Renal cortical epithelial cell (primary cell): ENCODE measurements around the gene RERGL. TPM values are rescaled to one million over a fixed set of nuclear protein-coding genes. Genes with fewer than 3 reads are reported as not detected.
"Not testable (repeated sequence)": the region's sequence is repeated elsewhere in the genome, so short reads cannot be mapped to it uniquely, and the experiment has no call there.

Experiments used
- DNase-seq: peaks from one replicate; pipeline ENCODE4 v3.0.0-alpha.2; 2011; ENCODE audit warnings: low read depth
- total RNA-seq: library from RNA; depleted of rRNA; stranded (reverse); fragments of >200 nt; gene quantifications from 2 replicates; pipeline ENCODE4 v1.2.3, GENCODE V29; 2014

Gene RERGL, protein sequence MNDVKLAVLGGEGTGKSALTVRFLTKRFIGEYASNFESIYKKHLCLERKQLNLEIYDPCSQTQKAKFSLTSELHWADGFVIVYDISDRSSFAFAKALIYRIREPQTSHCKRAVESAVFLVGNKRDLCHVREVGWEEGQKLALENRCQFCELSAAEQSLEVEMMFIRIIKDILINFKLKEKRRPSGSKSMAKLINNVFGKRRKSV
- not detected in 2 replicates for total RNA-seq

DNA sequence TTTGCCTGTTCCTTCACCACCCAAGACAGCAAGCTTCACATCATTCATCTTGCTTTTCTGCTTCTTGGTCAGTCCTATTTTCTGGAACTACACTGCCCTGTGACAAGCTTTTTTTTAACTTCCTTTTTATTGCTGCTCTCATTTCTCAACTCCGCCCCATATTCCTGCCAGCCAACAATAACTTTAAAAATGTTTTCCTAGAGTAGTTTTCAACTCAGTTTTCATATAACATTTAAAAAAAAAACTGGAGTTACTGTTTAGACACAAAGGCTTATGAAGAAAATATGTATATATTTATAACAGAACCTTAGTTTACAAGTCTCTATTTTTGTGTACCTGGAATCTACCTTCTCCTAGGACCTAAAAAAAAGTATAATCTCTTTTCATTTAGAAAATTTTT lies at the start of gene RERGL:
RERGL (minus strand) TSS at position 101 of the 400 bp plus-strand sequence; CDS start at position 48, 53 bp downstream.
- no peak for DNase-seq

DNA sequence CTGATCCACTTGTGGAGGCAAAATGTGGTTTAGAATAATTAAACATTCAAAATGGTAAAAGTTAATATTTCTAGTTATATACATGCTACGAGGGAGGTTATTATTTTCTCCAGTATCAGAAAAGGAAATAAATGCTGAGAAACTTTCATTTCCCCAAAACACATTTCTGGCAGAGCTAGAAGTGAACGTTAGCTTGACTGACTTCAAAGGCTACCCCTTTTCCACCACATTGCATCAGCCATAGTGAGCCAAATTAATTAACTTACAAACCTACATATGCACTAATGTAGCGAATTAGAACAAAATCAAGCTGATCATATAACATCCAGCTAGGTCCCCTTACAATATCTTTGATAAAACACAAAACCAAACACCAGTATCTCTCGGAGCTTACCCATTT lies 49.3 kb upstream of the RERGL start:
- DNase-seq = no peak

DNA sequence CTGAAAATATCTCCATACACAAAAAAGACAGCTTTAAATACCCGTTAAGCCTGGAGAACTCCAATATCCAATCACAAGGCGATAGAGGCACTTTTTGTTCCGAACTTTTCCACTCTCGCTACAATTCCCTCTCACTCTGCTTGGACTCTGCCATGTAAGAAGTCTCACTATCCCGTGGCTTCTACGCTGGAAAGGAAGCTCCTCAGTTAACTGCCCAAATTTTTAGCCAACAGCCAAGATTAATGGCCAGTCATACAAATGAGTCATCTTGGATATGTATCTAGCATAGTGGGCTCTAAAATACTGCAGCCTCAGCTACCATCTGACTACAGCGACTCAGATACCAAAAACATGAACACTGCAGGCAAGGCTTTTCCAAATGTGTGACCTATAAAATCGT lies 45.5 kb upstream of the RERGL start:
- no peak for DNase-seq

DNA sequence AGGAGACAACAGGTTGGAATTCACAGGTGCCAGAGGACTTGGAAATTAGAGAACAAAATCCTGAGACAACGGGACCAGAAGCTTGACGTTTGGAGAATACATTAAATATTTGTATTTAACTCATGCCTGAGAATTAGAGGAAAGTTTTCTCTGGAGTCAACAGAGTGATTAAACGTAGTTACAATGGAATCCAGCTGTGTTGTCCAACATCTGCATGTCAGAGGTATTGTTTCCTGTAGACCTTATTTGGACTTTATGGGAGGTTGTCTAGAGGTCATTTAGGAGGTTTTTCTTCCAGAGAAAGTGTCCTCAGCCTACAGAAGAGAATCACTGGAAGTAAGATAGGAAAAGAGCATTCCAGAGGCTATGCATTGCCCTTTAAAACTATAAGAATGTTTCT lies 45.1 kb upstream of the RERGL start:
- no peak for DNase-seq

DNA sequence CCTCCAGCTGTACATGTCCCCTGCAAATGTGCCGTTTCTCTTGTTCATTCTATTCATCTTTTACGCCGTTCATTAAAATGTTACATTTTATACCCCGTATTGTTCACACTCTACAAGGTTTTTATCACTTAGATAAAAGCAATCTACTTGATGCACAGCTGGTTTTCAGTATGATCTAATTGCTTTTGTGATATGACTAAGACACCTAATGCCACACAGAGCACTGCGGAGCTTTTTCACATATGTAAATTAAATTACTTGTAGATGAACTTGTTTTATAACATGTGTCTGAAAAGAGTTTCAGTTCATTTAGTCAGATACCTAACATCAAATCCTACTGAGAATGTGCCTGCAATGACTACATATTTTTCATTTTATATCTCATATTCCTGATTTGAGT lies 40.9 kb upstream of the RERGL start:
- DNase-seq = no peak

DNA sequence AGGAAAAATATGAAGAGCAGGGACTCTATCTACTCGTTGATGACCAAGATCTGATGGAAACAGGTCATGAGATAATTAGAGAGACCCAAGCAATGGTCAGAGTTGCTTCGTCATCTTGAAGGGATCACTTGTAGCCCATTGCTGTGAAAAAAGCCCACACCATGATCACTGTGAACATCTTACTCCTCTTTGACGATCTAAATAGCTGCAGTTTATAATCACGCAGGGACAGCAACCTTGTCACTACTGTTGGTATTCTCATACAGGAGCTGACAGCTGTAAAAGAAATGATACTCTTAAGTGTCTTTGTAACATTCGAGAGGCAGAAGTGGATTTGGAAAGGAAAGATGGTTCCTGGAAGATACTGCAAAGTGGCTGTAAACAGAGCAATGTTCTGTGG lies 33.7 kb upstream of the RERGL start:
- DNase-seq = no peak

DNA sequence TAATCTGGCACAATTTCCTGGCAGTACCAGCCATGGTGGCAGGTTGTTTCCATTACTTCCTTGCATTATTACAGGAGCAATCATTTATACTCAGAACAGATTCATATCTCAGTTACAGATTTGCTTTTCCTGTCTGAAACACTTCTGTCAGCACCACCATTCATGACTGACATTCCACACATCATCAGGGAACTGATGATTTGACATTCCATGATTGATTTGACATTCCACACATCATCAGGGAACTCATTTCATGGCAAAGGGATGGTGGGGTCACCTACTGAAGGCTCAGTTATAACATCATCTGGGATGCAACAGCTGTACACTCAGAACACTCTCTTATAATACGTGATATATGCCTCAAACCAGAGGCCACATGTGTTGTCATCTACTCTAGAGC lies 30.9 kb upstream of the RERGL start:
- DNase-seq = no peak

DNA sequence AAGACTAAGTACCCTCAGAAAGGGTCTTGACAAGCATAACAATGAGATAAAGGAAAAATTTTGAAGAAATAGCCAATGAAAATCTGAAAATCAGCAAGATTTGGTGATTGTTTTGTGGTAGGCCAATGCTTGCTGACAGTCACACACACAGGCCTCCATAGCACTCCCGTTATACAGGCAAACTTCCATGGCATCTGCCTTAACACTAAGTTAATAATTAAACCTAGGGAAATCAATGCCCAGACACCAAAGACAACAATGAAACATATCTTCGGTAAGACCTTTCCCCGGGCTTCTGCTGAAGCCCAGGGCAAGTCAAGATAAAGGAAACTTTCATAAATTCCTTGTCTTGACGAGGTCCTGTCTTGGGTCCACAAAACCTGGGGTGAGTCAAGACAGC lies 18.6 kb upstream of the RERGL start:
- DNase-seq = peak; percentile 37

DNA sequence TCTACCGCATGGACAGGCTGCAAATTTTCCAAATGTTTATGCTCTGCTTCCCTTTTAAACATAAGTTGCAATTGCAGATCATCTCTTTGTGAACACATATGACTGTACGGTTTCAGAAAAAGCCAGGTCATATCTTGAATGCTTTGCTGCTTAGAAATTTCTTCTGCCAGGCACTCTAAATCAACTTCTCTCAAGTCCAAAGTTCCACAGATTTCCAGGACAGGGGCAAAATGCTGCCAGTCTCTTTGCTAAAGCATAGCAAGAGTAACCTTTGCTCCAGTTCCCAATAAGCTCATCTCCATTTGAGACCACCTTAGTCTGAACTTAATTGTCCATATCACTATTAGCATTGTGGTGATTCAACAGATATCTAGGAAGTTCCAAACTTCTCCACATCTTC lies 13.6 kb upstream of the RERGL start:
- DNase-seq = no peak

DNA sequence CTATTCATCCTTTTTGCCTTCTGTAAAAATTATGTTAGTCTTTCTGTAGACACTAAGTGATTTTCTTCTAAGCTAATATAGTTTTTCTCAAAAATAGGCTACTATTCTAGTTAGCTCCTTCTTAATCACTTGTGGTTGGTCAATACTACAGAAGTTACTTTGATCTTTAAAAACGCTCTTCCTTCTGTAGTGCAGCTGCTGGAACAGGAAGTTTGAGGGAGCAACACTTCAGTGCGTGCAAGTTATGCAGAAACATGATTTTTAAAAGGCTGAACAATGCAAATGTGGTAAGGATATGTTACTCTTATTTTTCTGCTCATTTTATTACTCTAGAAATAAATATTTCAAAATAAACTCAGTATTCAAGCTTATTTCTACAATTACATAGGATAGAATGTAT lies 11.1 kb upstream of the RERGL start:
- peak; percentile 12 for DNase-seq

DNA sequence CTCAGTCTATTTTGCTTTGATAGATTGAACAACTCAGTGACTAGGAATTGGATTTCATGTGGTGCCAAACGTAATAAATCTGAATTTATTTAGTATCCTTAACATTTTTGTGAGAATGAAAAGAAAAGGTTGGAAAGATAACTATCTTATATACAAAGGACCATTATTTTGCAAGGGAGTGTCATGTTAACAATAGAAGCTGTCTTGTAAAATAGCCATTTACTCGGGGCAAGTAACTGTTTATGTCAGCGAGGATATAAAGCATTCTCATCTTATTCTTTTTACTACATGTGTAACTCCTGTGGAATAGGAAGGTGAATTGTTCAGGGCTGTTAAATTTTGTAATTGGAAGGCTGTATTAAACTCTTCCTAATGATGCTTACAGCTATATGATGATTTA lies 5.9 kb downstream of the RERGL start:
- DNase-seq = no peak

DNA sequence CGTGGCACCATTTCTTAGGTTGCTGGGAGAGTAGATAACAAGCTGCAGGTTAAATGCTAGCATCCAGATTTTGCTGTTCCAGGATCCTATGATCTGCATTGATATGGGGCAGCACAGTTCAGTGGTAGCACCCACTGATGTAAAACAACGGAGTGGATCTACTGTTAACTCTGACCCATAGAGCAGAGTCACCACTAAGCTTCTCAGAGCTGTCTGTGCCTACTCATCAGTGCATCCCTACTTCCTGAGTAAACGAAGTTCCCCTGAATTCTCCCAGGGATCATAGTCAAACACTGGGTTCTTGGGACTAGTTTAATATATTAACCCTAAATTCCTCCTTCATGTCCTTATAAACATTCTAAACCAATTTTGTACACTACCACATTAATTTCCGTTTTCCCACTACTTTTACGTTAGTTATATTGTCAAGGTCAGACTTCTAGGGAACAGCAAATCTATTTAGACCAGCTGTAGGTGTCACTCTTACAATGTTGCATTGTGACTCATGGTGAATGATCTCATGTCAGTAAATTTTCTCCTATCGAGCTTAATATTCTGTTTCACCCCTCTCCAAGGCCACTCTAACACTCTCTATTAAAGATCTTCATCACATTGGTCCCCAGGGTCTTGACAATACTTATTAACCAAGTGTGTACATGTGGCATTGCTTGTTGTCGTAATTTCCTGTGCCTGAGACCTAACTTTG lies 10.3 kb downstream of the RERGL start:
- DNase-seq = no peak

DNA sequence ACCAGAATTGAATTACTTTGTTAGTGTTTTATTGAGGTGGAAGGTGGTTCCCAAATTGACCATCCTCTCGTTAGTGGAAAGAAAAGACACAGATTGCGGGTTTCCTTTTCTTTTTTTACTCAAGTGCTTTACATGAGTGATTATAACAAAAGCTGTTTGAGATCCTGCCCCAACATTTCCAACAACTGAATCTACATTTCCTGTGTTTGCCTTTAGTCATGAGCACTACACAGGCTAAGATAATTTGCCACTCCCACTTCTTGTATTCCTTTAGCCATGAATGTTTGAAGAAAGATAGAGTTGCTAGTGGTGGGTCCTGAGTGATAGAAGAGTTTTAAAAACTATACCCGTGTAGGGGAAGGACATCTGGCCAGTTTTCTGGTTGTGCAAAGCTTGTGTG lies 16.0 kb downstream of the RERGL start:
- DNase-seq = no peak

DNA sequence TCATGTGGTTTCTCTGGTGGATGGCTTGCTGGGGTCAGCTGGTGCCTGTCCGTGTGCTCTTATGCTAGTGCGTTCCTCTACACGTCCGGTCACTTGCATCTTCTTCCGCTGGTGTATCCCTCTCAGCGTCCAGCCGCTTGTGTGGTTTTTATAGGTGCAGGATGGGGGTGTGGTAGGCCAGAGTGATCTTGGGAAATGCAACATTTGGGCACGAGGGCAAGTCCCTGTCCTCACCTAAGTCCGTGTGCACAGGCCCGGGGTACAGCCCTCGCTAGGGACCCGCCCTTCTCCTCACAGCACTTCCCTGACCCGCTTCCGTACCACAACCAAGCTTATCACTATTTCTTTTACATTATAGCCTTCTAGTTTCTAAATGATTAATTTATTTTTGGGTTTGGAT lies 17.3 kb downstream of the RERGL start:
- DNase-seq = no peak

DNA sequence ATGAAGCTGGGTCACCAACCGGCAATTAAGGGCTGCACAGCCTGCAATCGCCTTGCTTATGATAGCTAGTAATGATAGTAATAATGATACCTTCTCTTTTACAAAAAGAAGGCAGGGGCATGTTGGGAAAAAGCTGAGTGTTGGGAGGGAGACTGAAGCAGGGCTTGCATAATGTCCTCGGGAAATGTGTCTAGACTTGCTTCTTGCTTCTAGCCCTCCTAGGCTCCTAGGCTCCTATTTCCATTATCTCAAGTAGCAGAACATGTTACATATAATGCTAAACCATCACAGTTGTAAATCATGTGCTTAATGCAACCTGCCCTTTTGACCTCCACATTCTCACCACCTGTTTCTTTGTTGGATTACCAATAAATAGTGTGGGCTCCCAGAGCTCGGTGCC lies 18.7 kb downstream of the RERGL start:
- DNase-seq = no peak

DNA sequence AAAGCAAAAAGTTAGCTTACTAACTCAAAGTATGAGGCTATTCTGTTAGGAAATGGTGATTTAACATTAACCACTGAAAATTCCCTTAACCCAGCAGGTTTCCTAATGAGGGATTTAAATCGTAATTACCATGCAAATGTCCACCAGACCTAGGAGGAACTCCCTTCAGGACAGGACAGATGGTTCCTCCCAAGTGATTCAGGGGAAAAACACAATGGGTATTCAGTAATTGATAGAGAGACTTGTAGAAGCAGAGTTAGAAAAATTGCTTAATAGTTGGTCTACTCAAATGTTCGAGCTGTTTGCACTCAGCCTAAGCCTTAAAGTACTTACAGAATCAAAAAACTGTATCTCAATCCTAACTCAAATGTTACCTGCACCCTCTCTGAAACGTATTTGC lies 21.6 kb downstream of the RERGL start:
- peak; percentile 26 for DNase-seq

DNA sequence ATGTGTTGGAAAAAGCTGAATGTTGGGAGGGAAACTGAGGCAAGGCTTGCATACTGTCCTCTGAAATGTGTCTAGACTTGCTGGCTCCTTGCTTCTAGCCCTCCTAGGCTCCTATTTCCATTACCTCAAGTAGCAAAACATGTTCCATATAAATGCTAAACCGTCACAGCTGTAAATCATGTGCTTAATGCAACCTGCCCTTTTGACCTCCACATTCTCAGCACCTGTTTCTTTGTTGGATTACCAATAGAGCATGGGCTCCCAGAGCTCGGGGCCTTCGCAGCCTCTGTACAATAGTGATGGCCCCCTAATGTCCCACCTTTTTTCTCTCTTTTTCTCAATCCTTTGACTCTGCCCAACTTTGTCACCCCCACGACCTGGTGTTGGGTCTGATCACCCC lies 23.3 kb downstream of the RERGL start:
- no peak for DNase-seq

DNA sequence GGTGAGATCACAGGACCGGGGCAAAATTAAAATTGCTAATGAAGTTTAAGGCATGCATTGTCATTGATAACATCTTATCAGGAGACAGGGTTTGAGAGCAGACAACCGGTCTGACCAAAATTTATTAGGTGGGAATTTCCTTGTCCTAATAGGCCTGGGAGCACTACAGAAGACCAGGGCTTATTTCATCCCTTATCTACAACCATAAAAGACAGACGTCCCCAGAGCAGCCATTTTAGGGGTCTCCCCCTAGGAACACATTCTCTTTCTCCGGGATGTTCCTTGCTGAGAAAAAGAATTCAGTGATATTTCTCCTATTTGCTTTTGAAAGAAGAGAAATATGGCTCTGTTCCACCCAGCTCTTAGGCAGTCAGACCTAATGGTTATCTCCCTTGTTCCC lies 27.1 kb downstream of the RERGL start:
- DNase-seq = not testable (repeated sequence)

DNA sequence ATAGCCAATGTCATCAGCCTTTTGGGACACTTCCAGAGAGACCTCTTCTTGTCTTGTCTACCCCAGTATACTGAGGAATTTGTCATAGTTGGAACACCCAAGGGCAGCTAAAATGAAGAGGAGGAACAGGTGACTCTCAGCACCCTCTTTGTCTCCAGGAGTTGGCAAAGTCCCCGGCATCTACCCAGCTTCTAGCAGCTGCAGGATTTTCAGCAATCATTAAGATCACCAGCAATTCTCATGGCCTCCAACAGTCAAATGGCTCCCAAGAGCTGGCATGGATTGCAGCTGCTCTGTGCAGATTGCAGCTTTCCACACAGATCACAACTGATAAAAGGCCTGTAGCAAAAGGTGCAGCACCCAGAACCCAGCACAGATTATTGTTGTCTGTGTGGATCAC lies 32.9 kb downstream of the RERGL start:
- no peak for DNase-seq

DNA sequence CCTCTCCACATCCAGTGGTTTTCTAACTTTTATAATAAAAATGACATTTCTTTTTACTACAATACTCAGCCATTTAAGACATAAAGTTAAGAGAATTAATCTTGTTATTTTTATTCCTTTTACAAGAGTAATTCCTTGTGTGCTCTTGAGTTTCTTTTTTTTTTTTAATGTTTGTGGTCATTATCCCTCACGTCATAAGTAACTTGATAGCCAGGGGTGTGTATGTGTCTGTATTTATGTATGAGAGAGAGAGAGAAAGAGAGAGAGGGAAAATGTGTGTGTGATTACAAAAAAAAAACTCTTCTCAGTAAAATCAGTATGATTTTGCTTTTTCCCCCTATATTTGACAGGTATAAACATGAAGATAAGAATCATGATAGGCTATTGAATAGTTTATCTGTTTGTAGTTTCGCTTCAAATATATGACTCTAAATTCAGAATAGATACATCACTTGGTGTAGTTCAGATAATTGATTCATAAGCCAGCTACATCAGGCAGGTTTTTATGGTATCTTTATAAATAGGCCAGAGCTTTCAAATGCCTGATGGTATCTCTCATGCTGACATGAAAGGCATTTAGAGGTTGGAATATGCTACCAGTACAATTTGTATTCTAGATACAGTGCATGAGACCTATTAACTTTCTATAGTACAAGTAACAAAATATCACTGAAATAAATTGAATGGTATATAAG lies 34.9 kb downstream of the RERGL start:
- DNase-seq = no peak

DNA sequence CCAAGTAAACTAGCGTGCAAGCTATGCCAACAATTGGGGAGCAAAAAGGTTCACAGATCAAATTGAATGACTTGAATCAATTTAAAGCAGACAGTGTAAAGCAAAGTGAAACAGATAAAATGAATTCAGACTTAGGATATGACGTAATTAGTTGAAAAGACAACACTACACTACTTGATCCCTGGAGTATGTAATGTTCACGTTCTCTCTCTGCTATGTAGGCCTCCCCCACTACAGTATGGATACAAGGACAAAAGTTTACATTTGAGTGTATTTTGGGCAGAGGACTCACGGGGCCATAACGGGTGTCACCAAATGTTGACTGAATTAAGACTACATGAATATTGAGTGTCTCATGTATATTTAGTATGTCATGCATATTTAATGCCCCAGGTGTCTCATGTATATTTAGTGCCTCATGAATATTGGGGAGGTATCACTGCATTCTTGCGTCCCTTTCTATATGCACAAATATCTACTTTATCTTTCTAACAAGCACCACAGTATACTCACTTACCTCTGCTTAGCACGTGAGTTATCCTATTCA lies 44.5 kb downstream of the RERGL start:
- no peak for DNase-seq

DNA sequence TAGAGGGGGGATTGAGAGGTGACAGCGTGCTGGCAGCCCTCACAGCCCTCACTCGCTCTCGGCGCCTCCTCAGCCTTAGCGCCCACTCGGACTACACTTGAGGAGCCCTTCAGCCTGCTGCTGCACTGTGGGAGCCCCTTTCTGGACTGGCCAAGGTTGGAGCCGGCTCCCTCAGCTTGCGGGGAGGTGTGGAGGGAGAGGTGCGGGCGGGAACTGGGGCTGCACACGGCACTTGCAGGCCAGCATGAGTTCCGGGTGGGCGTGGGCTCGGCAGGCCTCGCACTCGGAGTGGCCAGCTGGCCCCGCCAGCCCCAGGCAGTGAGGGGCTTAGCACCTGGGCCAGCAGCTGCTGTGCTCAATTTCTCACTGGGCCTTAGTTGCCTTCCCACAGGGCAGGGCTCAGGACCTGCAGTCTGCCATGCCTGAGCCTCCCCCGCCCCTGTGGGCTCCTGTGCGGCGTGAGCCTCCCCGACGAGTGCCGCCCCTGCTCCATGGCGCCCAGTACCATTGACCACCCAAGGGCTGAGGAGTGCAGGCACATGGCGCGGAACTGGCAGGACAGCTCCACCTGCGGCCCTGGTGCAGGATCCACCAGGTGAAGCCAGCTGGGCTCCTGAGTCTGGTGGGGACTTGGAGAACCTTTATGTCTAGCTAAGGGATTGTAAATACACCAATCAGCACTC lies 49.8 kb downstream of the RERGL start:
- not testable (repeated sequence) for DNase-seq
